ENCODE results near the gene FGFR3.

DNA sequence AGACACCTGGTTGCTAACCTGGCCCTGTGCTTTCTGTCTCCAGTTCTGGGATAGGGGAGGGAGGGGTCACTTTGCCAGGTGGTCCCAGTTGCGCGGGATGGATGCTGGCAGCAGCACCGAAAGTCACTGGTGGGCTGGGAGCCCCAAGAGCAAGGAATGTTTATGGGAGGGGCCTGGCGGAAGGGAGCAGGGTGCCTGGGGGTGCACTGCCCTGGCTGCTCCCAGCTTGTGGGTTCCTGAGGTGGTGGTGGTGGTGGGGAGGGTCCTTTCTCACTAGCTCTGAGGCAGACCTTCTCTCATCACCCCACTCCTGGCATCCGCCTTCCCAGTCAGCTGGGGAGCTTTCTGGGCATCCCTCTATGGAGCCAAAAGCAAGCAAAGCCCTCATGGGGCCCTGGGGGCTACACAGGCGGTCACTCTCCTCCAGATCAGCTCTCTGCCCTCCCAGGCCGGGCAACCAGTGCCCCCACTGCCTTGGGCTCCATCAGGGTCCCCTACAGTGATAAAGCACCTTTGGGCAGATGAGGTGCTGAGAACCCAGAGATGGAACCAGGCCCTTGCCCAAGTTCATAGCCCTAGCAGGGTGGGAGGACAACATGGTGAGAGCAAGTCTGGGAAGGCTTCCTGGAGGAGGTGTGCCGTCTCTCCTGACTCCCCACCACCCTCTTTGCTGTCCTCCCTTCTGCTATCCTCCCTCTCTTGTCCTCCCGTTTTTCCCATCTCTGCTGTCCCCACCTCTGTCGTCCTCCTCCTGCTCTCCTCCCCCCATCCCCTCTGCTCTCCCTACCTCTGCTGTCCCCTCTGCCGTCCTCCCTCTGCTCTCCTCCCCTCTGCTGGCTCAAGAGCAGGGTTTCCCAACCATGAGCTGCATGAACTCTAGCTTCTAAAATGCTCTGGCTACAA, 16.0 kb downstream of the FGFR3 start:
- no peak for TF ChIP-seq TAF1 (IDR thresholded peaks at IDR 0.05; ENCODE audit: low read depth, low read length)
- TF ChIP-seq POLR2AphosphoS5 (IDR thresholded peaks at IDR 0.05; ENCODE audit: low read depth, low read length): no peak
- TF ChIP-seq SPI1 (IDR thresholded peaks at IDR 0.05; ENCODE audit: low read depth, low read length): no peak
